T-helper 2 cell treated with Interferon-gamma antibody and Interleukin-4, amounts not matched to agents 100 ng/mL and 5 ng/mL, for 36 hours (primary cell): ENCODE measurements around the gene TRPT1. TPM values are rescaled to one million over a fixed set of nuclear protein-coding genes. Genes with fewer than 3 reads are reported as not detected.

Experiments
- intact Hi-C: fragments of 100-400 bp; cut with micrococcal nuclease; formaldehyde crosslinking; loops from one replicate; pipeline ENCODE4 v1.15.1; 2023
- total RNA-seq: library from RNA; stranded (reverse); gene quantifications from 2 replicates; pipeline ENCODE4 v1.2.3, GENCODE V29; 2022

Gene TRPT1
- total RNA-seq, 1 donor from 2014 or later = 29.5 TPM

DNA sequence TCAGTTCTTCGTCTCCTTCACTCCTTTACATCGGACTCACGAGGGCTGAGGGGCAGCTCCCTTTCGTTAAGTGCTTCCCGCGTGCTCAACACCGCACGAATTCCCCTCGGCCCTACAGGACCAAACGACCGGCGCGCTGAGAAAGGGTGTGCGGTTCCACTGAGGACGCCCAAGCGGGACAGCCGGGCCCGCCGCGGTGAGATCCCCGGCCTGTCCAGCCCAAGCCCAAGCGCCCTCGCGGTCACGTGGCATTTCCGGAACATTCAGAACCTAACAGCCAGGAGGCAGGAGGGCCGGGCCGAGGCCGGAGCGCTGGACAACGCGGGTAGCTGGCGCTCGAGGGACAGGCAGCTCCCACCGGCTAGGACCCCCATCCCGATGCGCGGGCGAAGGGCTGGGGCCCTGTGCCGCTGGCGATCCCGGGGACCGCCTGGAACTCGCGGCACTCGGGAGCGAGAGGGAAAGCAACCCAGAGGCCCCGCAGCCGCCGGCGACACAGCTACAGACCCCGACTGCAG lies 40.8 kb downstream of the TRPT1 start:
- intact Hi-C loops = loop anchor here (1.0 to 2.0 kb wide), 3 partner anchors 18 to 347 kb away; partner anchors contain the start of genes ESRRA and MACROD1

- intact Hi-C loops = loop anchor here (2.0 kb wide), 1 partner anchor 17 kb away; the partner anchor contains the start of gene MACROD1
These were observed 42.1 kb downstream of the TRPT1 start for GRCh38 chr11:64183890-64184289.

- intact Hi-C loops = no loop called here
These were observed 44.2 kb downstream of the TRPT1 start for GRCh38 chr11:64181506-64182411.

DNA sequence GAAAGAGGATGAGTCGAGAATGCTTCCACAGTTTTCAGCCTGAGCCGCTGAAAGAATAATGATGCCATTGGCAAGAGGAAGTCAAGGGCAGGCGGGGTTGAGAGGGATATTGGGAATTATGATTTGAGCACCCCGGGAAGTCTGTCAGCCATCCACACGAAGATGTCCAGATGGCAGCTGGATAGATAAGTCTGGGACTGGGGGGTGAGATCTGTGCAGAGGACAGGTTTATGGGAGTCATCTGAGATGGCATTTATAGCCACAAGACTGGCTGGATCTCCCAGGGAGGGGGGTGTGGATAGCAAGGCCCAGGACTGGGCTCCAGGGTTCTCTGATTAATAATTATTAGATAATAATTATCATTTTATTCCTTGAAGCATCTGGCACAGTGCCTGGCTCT lies 45.1 kb downstream of the TRPT1 start:
- intact Hi-C loops = no loop called here

GRCh38 chr11:64178951-64179639 lies 46.9 kb downstream of the TRPT1 start:
- intact Hi-C loops = no loop called here

- intact Hi-C loops = no loop called here
These were observed 47.8 kb downstream of the TRPT1 start for GRCh38 chr11:64178203-64178602.

DNA sequence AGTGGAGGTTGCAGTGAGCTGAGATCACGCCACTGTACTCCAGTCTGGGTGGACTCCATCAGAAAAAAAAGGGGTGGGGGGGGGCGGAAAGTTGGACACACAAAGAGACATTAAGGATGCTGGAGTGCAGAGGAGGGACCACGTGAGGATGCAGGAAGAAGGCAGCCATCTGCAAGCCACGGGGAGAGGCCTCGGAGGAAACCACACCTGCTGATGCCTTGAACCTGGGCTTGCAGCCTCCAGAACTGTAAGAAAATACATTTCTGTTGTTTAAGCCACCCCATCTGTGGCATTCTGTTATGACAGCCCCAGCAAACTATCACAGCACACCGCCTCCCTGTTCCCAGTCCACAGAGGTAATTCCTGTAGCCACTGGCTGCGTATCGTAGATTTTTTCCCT lies 49.2 kb downstream of the TRPT1 start:
- intact Hi-C loops = no loop called here

Other genes starting within 250 kb of the TRPT1 start
- gene OTUB1, start 239.7 kb downstream of the TRPT1 start, total RNA-seq = 98.0 and 99.0 TPM in 2 replicates
- not detected in 2 replicates for gene FLRT1, start 190.3 kb downstream of the TRPT1 start, total RNA-seq
- gene MACROD1, start 60.1 kb downstream of the TRPT1 start, total RNA-seq = 11.1 and 11.4 TPM in 2 replicates
- gene STIP1, start 40.0 kb downstream of the TRPT1 start, total RNA-seq = 267 and 285 TPM in 2 replicates
- 210 and 211 TPM in 2 replicates for gene FERMT3, start 19.5 kb downstream of the TRPT1 start, total RNA-seq
- gene NUDT22, start 88 bp upstream of the TRPT1 start, total RNA-seq = 77.2 and 79.8 TPM in 2 replicates
- gene DNAJC4, start 4.4 kb upstream of the TRPT1 start, total RNA-seq = 27.5 and 29.9 TPM in 2 replicates
- 59.8 and 60.4 TPM in 2 replicates for gene VEGFB, start 8.4 kb upstream of the TRPT1 start, total RNA-seq
- gene FKBP2, start 14.9 kb upstream of the TRPT1 start, total RNA-seq = 36.6 and 40.3 TPM in 2 replicates
- 141 and 144 TPM in 2 replicates for gene PPP1R14B, start 20.8 kb upstream of the TRPT1 start, total RNA-seq
- 12.7 TPM in 2 replicates for gene PLCB3, start 25.3 kb upstream of the TRPT1 start, total RNA-seq
- gene BAD, start 58.5 kb upstream of the TRPT1 start, total RNA-seq = 31.8 and 36.1 TPM in 2 replicates
- 34.8 and 36.5 TPM in 2 replicates for gene GPR137, start 59.7 kb upstream of the TRPT1 start, total RNA-seq
- gene KCNK4, start 65.1 kb upstream of the TRPT1 start, total RNA-seq = not detected in 2 replicates
- not detected in 2 replicates for gene CATSPERZ, start 74.2 kb upstream of the TRPT1 start, total RNA-seq
- 40.9 and 47.6 TPM in 2 replicates for gene ESRRA, start 79.3 kb upstream of the TRPT1 start, total RNA-seq
- 212 and 218 TPM in 2 replicates for gene TRMT112, start 91.4 kb upstream of the TRPT1 start, total RNA-seq
- 114 and 119 TPM in 2 replicates for gene PRDX5, start 91.9 kb upstream of the TRPT1 start, total RNA-seq
- gene CCDC88B, start 114.0 kb upstream of the TRPT1 start, total RNA-seq = 132 and 135 TPM in 2 replicates
- gene RPS6KA4, start 133.0 kb upstream of the TRPT1 start, total RNA-seq = 39.3 and 42.0 TPM in 2 replicates